SK-N-SH treated with all-trans-retinoic acid at 6 μM for 48 hours (cell line): ENCODE data around the gene HDDC2.

ENCODE experiments used
- ARNTL ChIP-seq: fragments of 450-650 bp; formaldehyde crosslinking; IDR thresholded peaks from 2 replicates; pipeline ENCODE4 v1.5.0; 2020; ENCODE audit warnings: low read depth, mild to moderate bottlenecking, moderate library complexity, borderline replicate concordance
- ZFP30 ChIP-seq: fragments of 450-650 bp; formaldehyde crosslinking; IDR thresholded peaks from 2 replicates; pipeline ENCODE4 v1.5.0; 2022; ENCODE audit warnings: mild to moderate bottlenecking, moderate library complexity

DNA sequence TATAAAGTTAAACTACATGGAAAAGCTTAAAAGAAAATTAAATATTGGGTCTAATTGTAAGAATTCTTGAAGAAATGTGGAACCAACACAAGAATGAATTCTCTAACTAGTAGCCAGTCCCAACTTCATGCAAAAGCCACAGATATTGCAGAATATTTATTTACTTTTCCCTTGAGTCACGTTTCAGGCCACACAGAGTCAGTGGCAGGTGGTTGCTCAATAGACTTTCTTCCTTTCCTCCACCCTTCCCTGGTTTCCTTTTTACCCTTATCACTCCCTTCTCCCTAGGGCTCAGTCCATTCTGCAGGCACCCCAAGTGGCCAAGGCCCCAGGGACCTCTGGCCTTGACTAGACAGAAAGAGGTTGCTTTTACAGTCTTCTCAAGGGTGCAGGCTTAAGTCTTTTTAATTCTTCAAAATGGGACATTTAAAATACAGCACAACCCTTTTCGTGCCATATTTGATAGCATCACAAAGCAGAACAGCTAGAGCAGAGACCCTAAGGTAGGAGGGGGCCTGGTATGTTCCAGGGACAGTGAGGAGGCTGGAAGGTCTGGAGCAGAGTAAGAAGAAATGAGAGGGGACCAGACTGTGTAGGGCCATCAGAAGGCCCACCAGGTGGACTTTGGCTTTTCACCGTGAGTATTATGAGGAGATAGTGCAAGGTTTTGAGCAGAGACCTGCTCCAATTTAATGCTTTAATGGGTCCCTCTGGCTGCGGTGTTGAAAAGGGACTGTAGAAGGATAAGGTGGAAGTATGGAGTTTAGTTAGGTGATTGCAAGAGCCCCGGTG, 65.0 kb downstream of the HDDC2 start:
- TF ChIP-seq ZFP30 (CRISPR knock-in tag) (no peak), ARNTL (CRISPR knock-in tag) (no peak)
